Suprapubic skin (tissue), 4 donors: Measurements from ENCODE around the gene CDO1. TPM values are rescaled to one million over a fixed set of nuclear protein-coding genes. Genes with fewer than 3 reads are reported as not detected.

Experiments
- DNase-seq, 2 donors: peaks; one replicate each; pipeline ENCODE4 v3.0.0-alpha.2; 2019; ENCODE audit warnings: low spot score in 2 of 2
- H3K27ac ChIP-seq: fragments of 200-600 bp; sonication (generic); one replicate; pipeline ENCODE4 v1.5.1; 2019
- H3K27me3 ChIP-seq: fragments of 200-600 bp; sonication (generic); one replicate; pipeline ENCODE4 v1.5.1; 2019
- H3K36me3 ChIP-seq: fragments of 200-600 bp; sonication (generic); one replicate; pipeline ENCODE4 v1.5.1; 2019
- H3K4me1 ChIP-seq: fragments of 200-600 bp; sonication (generic); one replicate; pipeline ENCODE4 v1.5.1; 2019
- H3K4me3 ChIP-seq: fragments of 200-600 bp; sonication (generic); one replicate; pipeline ENCODE4 v1.5.1; 2019; ENCODE audit warnings: mild to moderate bottlenecking
- H3K9me3 ChIP-seq: fragments of 200-600 bp; sonication (generic); one replicate; pipeline ENCODE4 v1.5.1; 2019
- CTCF ChIP-seq, 2 donors: fragments of 200-600 bp in 1 of 2; fragments of 450-650 bp in 1 of 2; sonication (generic) in 1 of 2; IDR thresholded peaks; one replicate each; pipeline ENCODE4 v1.5.1; 2016 to 2019; ENCODE audit warnings: antibody characterized with exemption in 2 of 2, mild to moderate bottlenecking in 1 of 2, moderate library complexity in 1 of 2
- EP300 ChIP-seq: sonication (generic); formaldehyde crosslinking; IDR thresholded peaks from one replicate; pipeline ENCODE4 v1.6.1; 2017; ENCODE audit warnings: antibody characterized with exemption
- POLR2A ChIP-seq, 2 donors: fragments of 450-650 bp; IDR thresholded peaks; one replicate each; pipeline ENCODE4 v1.6.1; 2017; ENCODE audit warnings: antibody characterized with exemption in 2 of 2, mild to moderate bottlenecking in 2 of 2, moderate library complexity in 2 of 2
- POLR2AphosphoS5 ChIP-seq, 3 donors: sonication (generic); formaldehyde crosslinking; IDR thresholded peaks; one replicate each; pipeline ENCODE4 v1.6.1; 2017; ENCODE audit warnings: antibody characterized with exemption in 3 of 3
- WGBS: methylation state at CpG from one replicate; pipeline ENCODE4 v1.1.5; 2018; 5-methylcytosine and 5-hydroxymethylcytosine counted together
- total RNA-seq, 4 donors: library from RNA; depleted of rRNA; stranded (reverse); fragments of >200 nt; gene quantifications; one replicate each; pipeline ENCODE4 v1.1.0, GENCODE V29; 2016

CDO1 gene
- total RNA-seq, 4 donors from 2014 or later: 2.6 to 6.0 (median 4.4) TPM

DNA sequence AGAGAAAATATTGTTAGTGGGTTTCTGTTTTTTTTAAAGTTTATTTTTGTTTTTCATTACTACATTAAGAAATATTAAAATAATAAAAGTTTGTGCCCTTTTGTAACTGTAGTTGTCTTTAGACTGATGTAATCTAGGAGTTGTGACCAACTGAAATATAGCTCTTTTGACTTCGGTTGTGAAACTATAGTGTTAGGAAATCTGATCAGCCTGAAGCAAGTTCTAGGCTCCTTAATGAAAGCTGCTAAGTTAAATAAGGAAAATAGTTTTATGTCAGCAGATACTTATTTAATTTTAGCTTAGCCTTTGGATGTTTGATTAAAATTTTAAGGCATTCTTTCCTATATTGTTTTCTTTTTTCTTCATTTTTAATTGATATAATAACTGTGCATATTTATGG, 39.5 kb upstream of the CDO1 start:
- Histone ChIP-seq H3K27ac (no peak overlapping the region), H3K4me3 (no peak overlapping the region), H3K36me3 (no peaks in the 10 kb centered on the region), H3K9me3 (no peaks in the 10 kb centered on the region), H3K27me3 (no peaks in the 10 kb centered on the region), H3K4me1 (peaks cover 35% of the 10 kb centered on the region)
- TF ChIP-seq POLR2AphosphoS5 (IDR thresholded peaks at IDR 0.05) (no peak), POLR2A (IDR thresholded peaks at IDR 0.05) (no peak), CTCF (IDR thresholded peaks at IDR 0.05) (no peak), EP300 (no peak)
- DNase-seq: no peak
- WGBS: 44% methylated on average over 1 of the region's 1 CpG

DNA sequence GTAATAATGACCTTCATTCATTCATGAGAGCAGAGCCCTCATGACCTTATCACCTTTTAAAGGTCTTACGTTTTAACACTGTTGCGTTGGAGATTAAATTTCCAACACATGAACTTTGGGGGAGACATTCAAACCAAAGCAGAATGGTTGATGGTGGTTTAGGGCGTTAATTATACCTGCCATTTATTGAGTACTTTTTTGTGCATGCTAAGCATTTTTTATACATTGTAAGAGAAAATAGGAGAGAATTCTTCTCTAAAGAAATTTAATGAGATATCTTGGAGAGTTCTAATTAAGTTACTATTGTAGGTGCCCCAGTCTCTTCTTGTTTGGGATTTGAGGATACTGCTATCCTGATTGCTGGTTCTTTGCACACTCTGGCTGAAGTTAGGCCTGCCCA, 37.7 kb upstream of the CDO1 start:
- no peak for DNase-seq
- no peaks in the 10 kb centered on the region for H3K36me3 ChIP-seq
- H3K27ac ChIP-seq: no peak overlapping the region
- no peak overlapping the region for H3K4me3 ChIP-seq
- no peaks in the 10 kb centered on the region for H3K27me3 ChIP-seq
- WGBS: 99% methylated on average over 3 of the region's 3 CpGs
- H3K9me3 ChIP-seq: no peaks in the 10 kb centered on the region
- TF ChIP-seq POLR2A (IDR thresholded peaks at IDR 0.05): no peak
- TF ChIP-seq CTCF (IDR thresholded peaks at IDR 0.05): no peak
- no peak for TF ChIP-seq EP300
- H3K4me1 ChIP-seq: peaks cover 37% of the 10 kb centered on the region

- no peak for TF ChIP-seq CTCF (IDR thresholded peaks at IDR 0.05)
- no peak for TF ChIP-seq POLR2AphosphoS5 (IDR thresholded peaks at IDR 0.05)
- no peak for TF ChIP-seq EP300
- TF ChIP-seq POLR2A (IDR thresholded peaks at IDR 0.05): no peak
- Histone ChIP-seq H3K4me3 (no peak overlapping the region), H3K36me3 (no peaks in the 10 kb centered on the region), H3K4me1 (peaks cover 26% of the 10 kb centered on the region), H3K27ac (no peak overlapping the region), H3K27me3 (no peaks in the 10 kb centered on the region), H3K9me3 (no peaks in the 10 kb centered on the region)
- DNase-seq: no peak
- 47% methylated on average over 4 of the region's 4 CpGs for WGBS
These were observed 34.4 kb upstream of the CDO1 start for GRCh38 chr5:115850744-115851416.

DNA sequence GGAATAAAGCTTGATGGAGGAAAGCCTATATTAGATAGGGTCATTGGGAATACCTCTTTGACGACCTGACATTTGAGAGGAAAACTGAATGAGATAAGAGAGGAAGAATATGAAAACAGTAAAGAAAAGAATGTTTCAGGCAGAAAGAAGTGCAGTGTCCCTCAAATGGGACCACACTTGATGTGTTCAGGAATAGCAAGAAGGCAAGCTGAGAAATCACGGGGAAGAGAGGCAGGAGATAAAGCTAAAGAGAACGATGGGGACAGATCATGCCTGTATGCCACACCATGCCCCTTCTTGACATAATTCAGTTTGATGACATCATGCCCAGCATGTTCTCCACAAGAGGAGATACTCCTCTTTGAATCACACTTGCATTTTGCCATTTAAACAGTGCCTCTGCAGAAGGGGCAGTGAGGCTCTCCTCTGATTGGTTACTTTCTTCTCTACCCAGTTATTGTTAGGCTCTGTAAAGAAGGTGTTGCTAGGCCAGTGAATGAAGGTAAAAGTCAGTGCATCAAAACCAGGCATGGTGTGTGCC, 32.9 kb upstream of the CDO1 start:
- Histone ChIP-seq H3K27ac (no peak overlapping the region), H3K36me3 (no peaks in the 10 kb centered on the region), H3K4me1 (peaks cover 36% of the 10 kb centered on the region), H3K27me3 (no peaks in the 10 kb centered on the region), H3K4me3 (no peak overlapping the region), H3K9me3 (no peaks in the 10 kb centered on the region)
- 93% methylated on average over 3 of the region's 3 CpGs for WGBS
- TF ChIP-seq EP300 (no peak), POLR2A (IDR thresholded peaks at IDR 0.05) (no peak), POLR2AphosphoS5 (IDR thresholded peaks at IDR 0.05) (no peak), CTCF (IDR thresholded peaks at IDR 0.05) (no peak)
- no peak for DNase-seq

DNA sequence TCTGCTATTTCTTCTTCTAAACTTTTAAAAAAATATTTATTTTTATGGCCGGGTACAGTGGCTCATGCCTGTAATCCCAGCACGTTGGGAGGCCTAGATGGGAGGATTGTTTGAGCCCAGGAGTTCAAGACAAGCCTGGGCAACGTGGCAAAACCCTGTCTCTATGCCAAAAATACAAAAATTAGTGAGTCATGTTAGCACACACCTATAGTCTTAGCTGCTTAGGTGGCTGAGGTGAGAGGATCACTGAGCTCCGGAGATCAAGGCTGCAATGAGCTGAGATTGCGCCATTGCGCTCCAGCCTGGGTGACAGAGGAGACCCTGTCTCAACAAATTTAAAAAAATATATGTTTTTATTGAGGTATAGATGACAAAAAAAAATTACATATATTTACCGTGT, 30.8 kb upstream of the CDO1 start:
- Histone ChIP-seq H3K36me3 (no peaks in the 10 kb centered on the region), H3K27ac (no peak overlapping the region), H3K27me3 (no peaks in the 10 kb centered on the region), H3K9me3 (no peaks in the 10 kb centered on the region), H3K4me3 (no peak overlapping the region), H3K4me1 (peaks cover 53% of the 10 kb centered on the region)
- no peak for TF ChIP-seq EP300
- no peak for TF ChIP-seq POLR2A (IDR thresholded peaks at IDR 0.05)
- TF ChIP-seq POLR2AphosphoS5 (IDR thresholded peaks at IDR 0.05): no peak
- TF ChIP-seq CTCF (IDR thresholded peaks at IDR 0.05): no peak
- WGBS: 68% methylated on average over 7 of the region's 7 CpGs
- DNase-seq: no peak
